DND-41 (cell line): ENCODE results near the gene GIMAP7.

ENCODE experiments used
- CTCF ChIP-seq: IDR thresholded peaks from 2 replicates; pipeline ENCODE4 v1.5.1; 2012; ENCODE audit warnings: borderline replicate concordance, low read length, moderate library complexity, mild to moderate bottlenecking; ENCODE audit not compliant: poor library complexity, severe bottlenecking; ENCODE audit errors: extremely low read depth
- EZH2 ChIP-seq: IDR thresholded peaks from 3 replicates; pipeline ENCODE4 v1.6.1; 2012; ENCODE audit warnings: borderline replicate concordance, low read depth, mild to moderate bottlenecking, moderate library complexity, low read length, inconsistent platforms; ENCODE audit not compliant: severe bottlenecking

- TF ChIP-seq CTCF (no peak), EZH2 (no peak)
Observed at GRCh38 chr7:150466477-150466876, 48.2 kb upstream of the GIMAP7 start.
